HG03460 (cell line): ENCODE measurements around the gene TSPEAR.

Experiments used
- ATAC-seq: cut with Tn5 transposase; IDR thresholded peaks from one replicate; pipeline ENCODE4 v1.9.1; 2021; ENCODE audit not compliant: unreplicated experiment

Gene TSPEAR

GRCh38 chr21:44458971-44459711 lies 252.2 kb downstream of the TSPEAR start:
- no peak for ATAC-seq

GRCh38 chr21:44456915-44457736 lies 254.2 kb downstream of the TSPEAR start:
- no peak for ATAC-seq

GRCh38 chr21:44456214-44456914 lies 255.0 kb downstream of the TSPEAR start:
- no peak for ATAC-seq

- no peak for ATAC-seq
These were observed 255.7 kb downstream of the TSPEAR start for GRCh38 chr21:44455524-44456213.

GRCh38 chr21:44454747-44455523 lies 256.4 kb downstream of the TSPEAR start, which contains the start of gene LRRC3:
Gene LRRC3 (plus strand): TSS chr21:44455510. CDS start chr21:44456645, 1,135 bp downstream.
- no peak for ATAC-seq

- no peak for ATAC-seq
These were observed 257.3 kb downstream of the TSPEAR start for GRCh38 chr21:44454058-44454457.

- no peak for ATAC-seq
These were observed 258.3 kb downstream of the TSPEAR start for GRCh38 chr21:44453120-44453519.

GRCh38 chr21:44450999-44451398 lies 260.4 kb downstream of the TSPEAR start:
- ATAC-seq = no peak

GRCh38 chr21:44450402-44450801 lies 261.0 kb downstream of the TSPEAR start:
- ATAC-seq = no peak

- no peak for ATAC-seq
These were observed 261.7 kb downstream of the TSPEAR start for GRCh38 chr21:44449473-44450363.

GRCh38 chr21:44448651-44449131 lies 262.7 kb downstream of the TSPEAR start:
- no peak for ATAC-seq
